ENCODE measurements around the gene RANBP17.

Gene RANBP17

DNA sequence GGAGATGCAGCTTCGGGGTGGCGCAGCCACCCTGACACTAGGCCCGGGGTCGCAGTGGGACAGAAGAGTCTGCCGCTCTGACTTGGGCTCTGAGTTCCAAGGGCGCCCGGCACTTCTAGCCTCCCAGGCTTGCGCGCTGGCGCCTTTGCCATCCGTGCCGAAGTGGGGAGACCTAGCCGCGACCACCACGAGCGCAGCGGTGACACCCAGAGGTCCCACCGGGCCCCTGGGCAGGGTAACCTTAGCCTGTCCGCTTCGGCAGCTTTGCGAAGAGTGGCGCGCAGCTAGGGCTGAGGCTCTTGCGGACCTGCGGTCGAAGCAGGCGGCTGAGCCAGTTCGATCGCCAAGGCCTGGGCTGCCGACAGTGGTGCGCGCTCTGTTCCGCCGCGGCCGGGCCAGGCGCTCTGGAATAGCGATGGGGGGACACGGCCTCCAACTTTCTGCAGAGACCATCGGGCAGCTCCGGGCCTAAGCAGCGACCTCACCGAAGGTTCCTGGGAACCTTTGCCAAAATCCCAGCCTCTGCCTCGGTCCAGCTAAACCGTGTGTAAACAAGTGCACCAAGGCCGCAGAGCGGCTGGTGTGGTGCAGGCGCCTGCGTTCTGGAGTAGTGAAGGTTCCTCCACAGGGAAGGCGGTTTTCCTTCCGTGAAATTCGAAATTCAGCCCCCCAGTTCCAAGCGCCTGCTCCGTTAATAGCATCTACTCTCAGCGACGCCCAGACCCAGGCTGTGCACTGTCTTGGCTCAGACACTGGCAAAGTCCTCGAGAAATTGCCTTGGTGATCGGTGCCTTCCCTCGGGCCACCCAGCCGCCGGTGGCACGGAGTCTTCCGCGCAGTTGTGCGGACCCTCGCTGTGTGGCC, 454.7 kb downstream of the RANBP17 start:
- DNase-seq (ENCODE audit: low read depth), result no peak

DNA sequence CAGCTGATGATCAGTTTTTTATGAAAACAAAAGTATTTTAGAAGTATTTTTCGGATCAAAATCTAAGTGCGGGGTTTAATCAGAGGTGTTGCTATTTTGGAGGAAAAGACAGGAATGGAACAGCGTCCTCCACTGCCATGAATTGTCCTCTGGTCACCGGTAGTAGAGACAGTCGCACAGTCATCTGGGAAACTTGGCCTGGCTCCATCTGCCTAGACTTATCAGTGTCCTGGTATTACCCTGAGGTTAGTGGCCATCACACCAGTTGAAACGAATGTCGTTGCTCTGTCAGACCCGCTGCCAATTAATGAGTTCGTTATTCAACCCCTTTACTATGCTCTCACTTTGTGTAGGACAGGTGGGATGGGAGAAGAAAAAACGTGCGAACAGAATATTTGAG, 455.4 kb downstream of the RANBP17 start:
- DNase-seq (ENCODE audit: low read depth), result no peak

DNA sequence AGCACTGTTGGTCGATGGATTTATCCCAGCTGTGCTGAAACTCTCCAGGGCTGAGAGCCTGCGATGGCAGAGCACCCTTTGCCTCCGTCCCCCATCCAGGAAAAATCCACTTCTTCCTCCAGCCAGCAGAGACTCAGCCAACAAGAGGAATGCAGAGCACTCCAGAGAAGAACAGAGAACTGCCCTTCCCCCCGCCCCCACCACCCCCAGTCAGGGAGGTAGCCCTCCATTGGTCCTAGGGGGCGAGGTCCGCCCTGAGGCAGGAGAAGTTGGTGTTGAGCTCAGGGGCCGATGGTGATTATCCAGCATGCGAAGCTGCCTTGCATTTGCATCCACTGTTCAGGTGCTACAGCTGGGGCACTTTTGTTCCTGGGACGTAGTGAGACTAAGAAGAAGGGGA, 456.2 kb downstream of the RANBP17 start:
- DNase-seq (ENCODE audit: low read depth), result no peak

DNA sequence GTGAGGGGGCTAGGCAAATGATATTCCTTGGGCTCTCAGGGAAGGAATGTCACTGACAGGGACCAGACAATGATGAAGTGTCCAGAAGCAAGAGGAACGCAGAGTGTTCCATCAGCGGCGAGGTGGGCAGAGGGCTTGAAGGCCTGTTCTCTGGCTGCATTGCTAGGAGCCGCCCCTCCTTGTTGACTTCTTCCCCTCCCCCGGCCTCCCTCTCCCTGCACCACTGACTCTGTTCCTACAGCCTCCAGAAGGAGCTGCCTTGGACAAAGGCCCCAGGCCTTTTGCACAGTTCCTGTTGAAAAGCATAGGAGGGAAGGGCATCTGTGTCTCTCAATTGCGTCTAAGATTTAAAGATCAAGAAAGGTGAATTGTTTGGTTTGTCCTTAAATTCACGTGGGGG, 459.6 kb downstream of the RANBP17 start:
- no peak for DNase-seq (ENCODE audit: low read depth)

DNA sequence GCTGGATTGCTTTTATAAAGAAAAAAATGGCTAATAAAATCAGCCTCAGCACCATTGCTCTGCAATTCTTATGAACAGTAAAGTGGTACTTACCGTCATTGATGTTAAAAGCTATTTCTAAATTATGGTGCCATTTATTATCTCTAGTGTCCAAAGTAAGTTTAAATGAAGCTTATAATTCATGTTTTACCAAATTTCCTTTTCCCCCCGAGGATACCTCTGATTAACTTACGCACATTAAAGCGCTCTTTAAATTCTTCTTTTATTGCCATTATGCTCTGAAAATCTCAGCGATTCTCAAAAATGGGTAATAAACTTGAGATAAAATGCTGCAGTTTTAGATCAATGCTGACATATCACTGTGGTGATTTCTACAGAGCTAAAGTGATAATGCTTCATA, 460.7 kb downstream of the RANBP17 start:
- DNase-seq (ENCODE audit: low read depth), result no peak

DNA sequence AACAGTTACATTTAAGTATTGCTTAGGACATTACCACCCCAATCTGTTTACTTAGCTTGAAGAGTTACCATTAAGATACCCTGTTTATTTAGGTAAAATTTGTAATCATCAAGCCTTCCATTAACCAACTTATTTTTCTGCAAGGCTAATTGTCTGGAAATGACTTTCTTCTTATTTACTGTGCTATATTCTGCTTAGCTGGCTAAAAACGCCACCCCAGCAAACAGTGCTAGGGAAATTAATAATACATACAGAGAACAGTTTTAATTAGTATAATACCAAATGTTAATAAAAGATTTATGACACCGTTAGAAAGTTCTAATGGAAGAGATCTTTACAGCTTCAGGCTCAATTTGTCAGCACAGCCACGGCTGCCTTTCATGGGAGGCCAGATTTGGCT, 461.2 kb downstream of the RANBP17 start:
- DNase-seq (ENCODE audit: low read depth), result no peak

DNA sequence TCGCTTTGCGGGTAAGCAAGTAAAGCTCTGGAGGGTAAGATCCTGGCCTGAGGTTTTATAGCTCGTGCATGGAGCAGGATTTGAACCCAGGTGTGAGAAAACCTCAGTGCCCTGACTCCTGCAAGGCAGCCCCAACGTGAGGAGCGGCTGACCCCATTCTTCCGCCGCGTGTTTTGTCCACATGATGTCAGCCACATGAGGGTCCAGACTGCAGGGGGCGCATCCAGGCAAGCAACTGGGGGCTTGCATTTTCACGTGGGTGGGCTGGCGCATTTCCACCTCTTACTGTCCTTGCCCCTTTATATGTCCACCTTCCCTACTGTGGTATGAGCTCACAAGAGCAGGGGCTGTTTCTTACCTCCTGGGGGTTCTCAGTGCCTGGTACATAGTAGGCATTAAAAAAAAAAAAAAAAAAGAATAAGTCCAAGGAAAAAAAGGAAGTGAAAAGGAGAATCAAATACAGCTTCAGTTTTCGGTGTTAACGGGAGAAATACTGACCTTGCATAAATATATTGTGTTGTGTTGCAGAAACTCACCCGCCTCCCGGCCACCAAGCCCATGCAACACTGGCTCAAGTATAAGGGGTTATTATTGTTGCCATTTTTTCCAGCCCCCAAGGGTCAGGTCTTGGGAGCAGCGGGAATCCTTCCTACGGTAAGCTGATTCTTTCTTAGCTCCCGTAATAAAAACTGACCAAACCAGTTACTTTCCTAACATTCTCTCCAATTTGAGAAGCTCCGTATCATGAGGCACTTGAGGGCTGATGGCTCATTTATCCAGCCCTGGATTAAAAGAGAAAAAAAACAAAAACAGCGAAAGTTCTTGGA, 462.2 kb downstream of the RANBP17 start:
- no peak for DNase-seq (ENCODE audit: low read depth)

DNA sequence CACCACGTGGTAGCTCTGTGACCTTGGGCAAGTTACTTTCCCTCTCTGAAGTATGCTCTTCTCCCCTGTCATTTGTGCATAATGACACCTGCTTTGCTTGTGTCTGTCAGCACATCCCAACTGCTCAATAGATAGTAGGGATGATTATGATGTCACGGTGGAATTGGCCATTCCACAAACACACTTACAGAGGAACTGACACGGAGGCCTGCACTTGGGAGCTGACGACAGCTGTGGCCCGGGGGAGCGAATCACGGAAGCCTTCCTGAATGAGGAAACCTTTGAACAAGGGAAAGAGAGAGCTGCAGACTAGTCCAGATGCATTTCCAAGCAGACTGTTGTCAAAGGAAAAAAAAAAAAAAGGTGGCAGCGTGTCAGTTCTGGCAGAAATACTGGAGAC, 468.2 kb downstream of the RANBP17 start:
- no peak for DNase-seq (ENCODE audit: low read depth)

DNA sequence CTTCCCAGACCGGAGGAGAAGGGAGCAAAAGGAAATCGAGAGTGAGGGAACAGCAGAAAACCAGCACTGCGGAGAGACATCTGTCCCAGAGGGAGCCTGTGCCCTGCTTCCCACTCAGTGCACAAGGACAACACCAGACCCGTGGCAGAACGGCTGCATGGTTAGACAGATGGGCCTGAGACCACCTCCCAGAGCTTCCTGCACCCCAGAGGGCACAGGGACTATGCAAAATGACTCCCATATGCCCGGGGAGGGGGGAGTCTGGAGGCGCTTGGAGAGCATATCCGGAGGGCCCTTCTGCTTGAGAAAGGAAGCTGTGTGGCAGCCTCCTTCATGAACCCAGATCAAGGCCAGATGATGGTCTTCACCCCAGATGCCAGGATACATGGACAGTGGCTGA, 473.8 kb downstream of the RANBP17 start:
- no peak for DNase-seq (ENCODE audit: low read depth)

DNA sequence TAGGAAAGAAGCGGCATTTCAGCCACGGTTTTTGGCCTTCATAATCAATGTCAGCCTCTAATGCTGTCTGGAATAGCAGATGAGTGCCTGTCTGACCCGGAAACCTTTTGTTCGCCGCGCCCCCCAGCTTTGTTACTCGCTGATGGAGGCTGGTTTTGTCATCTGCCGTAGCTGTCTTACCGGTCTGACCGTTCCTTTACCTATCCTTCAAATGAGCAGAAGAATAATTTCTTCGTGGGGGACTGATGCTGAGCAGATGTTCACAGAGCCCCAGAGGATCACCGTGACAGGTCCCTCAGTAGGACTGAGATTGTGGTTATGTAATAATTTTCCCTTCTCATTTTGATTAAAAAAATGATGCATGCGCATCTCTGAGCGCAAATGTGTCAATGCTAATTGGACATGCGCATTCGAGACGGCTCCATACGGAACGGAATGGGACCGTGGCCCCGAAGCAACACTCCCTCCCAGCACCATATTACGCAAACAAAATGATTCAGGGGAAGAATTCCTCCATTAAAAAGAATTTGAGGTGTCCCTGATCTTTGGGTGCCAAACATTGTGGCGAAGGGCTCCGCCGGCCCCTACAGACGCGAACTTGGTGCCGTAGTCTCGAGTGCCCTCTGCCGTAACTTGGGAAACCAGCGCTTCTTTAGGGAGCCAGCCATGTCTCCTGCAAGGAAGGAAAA, 474.8 kb downstream of the RANBP17 start:
- no peak for DNase-seq (ENCODE audit: low read depth)

DNA sequence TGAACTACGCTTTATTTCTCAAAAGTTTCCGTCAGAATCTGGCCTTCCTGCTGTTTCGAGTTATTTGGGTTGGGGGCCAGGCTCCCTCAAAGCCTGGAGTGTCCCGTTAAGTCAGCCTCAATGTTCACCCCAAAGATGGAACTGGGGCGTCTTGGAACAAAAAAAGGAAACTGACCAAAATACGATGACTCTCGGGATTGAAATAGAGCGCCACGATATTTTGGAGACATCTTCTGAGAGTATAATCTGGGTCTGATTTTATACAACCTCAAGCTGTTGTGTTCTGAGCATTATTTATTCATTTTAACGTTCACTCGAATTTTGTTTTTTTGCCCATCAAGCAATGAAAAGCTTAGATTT, 475.4 kb downstream of the RANBP17 start:
- DNase-seq (ENCODE audit: low read depth), result no peak

DNA sequence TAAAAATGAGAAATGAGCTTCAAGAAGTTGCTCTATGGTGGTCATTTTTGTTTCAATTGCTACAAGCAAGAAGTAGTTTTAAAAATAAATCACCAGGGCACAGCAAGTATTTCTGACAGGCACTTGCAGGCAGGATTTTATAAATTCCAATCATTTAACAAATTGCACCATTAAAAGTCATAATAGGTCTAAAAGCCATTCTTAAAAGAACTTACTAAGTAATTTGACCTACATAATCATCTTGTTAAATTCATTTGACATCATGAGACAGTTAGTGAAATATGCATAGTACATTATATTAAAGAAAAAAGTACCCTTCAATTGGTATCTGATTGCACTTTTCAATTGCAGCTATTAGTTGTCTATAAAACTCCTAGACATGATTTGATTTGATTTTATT, 478.2 kb downstream of the RANBP17 start:
- DNase-seq (ENCODE audit: low read depth), result no peak

DNA sequence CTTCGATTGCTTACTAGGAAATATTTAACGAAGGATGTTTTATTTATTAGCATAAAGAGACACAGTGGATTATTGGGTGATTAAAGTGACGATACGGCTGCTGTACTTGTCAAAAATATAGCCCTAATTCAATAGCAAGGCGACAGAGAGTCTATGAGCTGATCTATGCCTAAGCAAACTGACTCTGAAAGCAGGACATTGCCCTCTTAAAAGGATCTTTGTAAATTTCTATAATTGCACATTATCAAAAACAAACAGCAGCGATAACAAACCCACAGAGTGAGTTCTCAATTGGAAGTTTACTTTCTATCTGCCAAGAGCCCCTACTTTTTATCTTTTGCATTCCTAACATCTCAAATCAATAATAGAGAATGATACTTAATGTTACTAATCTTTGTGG, 478.7 kb downstream of the RANBP17 start:
- no peak for DNase-seq (ENCODE audit: low read depth)

DNA sequence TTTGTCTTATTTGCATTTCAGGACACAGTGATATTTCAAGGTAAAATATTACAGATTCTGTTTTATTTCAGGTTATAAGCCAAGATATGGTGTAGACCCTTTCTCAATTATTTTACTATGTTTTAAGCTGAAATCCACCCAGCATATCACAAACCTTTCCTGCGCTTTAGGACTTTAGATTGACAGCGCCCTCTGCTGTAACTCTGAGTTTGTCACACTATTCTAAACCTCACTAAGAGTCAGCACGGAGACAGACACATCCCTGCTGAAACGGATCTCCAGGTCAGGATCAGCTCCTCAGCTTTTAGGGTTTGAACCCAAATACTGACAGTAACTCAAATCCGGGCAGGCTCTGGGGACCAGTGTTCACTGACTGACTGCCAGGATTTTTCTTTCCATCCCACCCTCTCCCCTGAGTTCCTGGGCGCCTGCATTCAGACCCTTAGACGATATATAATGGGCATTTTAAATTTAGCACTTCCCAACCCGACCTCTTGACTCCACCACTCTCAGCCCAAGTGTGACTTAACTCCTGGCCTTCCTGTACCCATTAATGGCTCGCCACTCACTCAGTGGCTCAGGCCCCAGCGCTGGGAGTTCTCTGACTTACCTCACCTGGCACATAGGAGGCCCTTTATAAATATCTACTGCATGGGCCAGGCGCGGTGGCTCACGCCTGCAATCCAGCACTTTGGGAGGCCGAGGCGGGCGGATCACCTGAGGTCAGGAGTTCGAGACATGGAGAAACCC, 480.7 kb downstream of the RANBP17 start:
- DNase-seq (ENCODE audit: low read depth), result no peak

DNA sequence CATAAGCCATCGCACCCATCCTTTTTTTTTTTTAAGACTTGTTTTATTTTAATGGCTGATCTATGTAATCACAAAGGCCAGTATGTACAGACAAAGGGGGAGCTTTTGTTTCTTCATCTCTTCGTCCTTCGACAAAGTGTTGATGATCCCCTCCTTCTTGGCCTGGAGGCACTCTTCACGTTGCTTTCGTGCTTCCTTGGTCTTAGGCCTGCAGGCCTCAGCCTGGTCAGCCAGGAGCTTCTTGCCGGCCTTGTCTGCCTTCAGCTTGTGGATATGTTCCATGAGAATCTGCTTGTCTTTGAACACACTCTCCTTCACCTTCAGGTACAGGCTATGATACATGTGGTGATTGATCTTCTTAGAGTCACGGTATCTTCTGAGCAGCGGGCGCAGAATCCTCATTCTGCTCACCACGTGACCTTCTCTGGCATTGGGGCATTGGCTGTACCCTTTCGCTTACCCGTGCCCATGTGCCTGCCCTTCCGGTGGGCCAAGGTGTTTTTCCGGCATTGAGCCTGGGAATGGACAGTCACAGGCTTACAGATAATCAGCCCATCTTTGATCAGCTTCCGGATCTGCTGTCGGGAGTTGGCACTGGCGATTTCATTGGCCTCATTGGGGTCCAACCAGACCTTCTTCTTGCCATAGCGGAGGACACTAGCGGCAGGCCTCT, 483.3 kb downstream of the RANBP17 start:
- DNase-seq (ENCODE audit: low read depth), result no peak

All from GM04503 (cell line).